NCI-H748 treated with DMSO at 0.1 percent for 48 hours (cell line): Measurements from ENCODE around the gene GABRD.

ENCODE experiments used
- DNase-seq: peaks from one replicate; lab custom pipeline; 2025; lab: John Stamatoyannopoulos, UW

The GABRD gene

DNA sequence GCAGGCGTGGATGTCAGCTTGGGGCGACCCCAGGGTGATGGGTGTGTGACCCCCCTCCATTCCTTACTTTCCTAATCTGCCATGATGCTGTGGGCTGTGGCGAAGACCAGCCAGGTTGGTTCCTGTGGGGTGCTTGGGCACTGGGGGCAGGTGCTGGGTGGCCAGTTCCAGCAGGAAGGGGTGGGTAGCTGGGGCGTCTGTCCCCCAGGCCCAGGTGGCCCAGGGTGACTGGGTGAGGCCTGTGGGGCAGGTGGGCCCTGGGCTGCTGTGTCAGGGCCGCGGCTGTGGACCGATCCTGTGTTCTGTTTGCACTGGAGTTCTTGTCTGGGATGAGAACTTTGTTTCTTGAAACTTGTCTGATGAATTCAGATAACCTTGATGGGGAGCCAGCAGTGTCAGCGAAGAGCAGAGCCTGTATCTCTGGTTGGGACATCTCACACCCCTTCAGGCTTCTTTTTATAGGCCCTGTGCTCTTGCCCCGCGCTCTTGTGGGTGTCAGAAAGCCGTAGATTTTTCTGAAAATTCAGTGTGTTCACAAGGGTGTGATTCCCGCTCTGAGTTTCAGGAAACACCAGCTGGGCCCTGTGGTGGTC lies 34.7 kb downstream of the GABRD start:
- no peak for DNase-seq

DNA sequence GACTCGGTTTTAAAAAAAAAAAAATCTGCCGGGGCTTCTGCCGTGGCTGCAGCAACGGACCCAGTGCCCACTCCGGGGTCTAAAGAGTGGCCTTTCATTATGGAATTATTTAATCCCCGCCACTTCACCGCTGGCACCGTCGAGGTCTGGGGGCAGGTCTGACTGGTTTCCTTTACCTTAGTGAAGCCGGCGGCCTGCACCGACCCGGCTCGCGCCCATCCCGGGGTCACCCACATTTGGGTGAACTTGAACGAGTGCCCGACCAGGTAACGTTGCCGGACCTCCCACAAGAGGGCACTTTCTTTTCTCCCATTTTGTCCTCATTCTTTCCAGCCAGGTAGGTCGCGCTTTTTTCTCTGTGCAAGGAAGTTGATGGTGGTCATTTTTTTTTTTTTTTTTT lies 35.4 kb downstream of the GABRD start:
- no peak for DNase-seq

DNA sequence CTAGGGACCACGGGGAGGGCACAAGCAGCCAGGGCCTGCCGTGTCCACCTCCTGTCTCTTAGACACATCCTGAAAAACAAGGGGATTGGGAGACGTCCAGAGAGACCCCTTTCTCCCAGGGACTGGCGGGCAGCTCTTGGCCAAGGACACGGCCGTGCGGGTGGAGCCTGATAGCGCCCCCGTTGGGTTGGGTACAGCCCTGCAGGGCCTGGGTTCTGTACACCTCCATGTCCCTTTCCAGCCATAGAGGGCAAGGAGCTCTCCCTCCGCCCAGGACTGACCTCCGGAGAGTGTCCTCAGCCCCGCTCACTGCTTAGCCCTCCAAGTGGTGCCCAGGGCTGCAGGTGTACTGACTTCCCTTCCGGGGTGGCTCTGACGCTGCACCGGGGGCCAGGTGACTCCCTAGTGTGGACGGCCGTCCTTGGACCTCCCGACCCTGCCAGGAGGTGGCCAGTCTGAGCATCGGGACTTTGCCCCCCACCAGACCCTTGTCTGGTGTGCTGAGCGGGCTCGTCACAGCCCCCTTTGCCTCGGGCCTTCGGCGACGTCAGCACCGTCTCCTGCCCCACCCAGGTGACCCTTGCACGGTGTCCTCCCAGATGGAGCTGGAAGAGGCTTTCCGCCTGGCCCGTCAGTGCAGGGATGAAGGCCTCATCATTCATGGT lies 36.9 kb downstream of the GABRD start:
- DNase-seq, result no peak

DNA sequence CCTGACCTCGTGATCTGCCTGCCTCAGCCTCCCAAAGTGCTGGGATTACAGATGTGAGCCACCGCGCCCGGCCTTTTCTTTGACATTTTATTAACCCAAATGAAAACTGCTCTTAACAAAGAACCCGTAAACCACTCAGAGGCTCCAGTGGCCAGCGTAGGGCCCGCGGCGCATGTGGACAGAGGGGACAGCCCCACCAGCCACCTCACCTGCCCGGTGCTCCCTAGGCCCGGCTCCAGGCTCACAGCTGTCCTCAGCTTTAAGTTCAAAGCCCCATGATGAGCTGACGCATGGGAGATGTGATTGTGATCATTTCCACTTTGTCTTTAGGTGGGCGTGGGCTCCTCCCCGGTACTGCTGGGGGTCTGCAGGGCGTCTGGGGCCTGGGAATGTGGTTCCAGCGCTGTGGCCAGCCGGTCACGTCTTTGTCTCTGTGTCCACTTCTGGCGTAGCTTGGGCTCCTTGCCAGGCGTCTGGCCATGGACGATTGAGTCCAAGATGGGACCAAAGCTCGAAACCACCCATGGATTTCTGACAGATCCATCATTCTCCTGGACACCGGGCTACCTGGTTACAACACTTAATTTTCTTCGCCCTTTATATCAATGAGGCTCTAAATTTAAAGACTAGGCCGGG lies 37.9 kb downstream of the GABRD start:
- DNase-seq, result no peak

DNA sequence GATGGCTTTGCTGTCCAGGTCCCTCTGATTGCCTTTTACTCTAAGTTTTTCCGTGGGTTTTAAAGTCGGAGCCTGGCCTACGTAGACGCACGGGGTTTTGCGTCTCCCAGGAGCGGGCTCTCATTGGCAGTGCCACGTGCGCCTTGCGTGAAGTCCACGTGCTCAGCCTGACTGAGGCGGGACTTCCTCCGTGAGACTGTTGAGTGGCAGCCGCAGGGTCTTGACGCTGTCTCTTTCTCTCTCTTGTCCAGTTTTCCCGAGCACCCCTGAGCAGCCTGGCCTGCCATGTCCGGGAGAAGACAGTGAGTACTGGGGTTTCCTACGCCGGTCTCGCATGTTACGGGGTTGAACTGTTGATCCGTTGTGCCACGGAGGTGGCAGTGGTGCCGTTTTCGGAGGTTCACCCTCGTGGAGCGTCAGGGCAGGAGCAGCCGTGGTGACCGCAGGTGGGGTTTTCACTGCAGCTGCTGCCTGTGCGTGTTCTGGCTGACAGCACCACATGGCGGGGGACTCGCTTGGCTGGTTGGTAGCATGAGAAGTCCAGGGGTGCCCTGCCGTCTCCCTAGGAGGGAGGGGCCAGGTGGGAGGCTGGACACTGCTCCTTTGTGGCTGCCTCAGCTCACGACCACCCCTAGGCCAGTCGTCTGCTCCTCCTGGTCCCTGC lies 40.3 kb downstream of the GABRD start:
- no peak for DNase-seq

DNA sequence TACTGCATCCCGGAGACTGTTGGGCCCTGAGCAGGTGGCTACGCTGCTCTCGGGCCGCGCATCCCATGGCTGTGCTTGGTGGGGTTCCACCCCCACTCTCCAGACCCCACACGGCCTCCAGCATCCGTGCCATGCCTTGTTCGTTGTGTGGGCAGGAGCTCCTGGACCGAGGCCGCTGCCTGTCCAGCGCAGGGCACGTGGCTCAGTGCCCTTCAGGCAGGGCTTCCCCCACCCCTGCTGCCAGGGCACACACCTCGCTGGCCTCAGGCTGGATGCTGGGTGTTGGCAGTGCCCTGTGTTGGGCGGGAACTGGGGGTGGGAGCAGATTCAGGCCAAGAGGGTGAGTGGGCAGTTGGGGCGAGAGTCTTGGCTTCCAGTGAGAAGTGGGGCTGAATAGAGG lies 40.9 kb downstream of the GABRD start:
- DNase-seq, result no peak

DNA sequence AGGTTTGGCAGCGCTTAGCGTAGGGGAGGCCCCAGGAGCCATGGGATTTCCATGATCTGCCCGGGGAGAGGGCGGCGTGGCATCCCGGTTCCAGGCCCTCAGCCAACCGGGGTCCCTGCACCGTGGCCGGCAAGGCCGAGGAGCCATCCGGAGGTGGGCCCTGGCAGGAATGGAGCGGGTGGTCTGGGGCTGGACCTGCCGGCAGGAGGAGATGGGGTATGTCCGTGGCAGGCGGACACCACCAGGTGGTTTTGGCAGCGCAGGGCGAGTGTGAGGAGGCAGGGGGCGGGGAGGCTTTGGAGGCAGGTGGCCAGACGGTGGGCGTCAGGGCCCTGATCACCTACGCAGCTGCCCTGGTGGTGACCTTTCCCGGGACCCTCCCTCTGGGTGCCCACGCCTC lies 41.4 kb downstream of the GABRD start:
- DNase-seq, result no peak

DNA sequence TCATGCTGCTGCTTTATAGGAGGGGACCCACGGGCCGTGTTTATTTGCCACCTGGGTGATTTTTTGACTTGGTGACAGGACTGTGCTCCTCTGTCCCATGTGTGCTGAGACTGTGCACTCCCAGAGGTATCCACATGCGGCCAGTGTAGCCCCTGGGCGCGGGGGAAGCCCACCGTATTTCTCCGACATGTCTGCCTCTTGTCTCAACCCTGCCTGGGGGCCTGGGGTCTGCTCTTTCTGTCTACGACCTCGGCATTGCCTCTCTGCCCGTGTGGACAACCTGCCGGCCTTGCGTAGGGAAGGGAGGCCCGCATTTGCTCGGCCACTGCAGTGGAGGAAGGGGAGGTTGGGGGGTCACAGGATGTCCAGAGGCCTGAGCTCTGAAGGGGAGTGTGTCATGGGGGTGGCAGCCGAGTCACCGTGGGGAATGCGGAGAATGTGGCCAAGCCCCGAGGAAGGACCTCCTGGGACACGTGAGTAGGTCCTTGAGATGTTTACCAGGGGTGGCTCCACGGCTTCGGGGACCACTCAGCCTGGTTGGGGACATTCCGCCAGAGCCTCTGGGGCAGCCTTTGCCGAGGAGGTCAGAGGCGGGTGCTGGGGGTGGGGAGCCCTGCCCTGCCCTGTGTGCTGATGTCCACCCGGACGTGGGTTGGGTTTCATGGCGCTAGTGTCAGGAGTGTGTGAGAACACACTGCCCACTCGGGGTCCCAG lies 42.1 kb downstream of the GABRD start:
- no peak for DNase-seq

DNA sequence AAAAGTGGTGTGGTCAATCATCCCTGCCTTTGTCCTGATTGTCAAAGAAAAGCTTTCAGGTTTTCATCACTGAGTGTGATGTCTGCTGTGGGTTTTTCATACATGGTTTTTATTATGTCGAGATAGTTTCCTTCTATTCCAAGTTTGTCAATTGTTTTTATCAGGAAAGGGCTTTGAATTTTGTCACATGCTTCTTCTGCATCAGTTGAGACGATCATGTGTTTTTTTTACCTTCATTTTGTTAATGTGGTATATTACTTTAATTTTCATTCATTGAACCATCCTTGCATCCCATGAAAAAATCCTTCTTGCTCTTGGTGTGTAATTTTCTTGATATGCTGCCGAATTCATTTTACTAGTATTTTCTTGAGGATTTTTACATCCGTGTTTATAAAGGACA lies 46.6 kb downstream of the GABRD start:
- DNase-seq, result no peak

DNA sequence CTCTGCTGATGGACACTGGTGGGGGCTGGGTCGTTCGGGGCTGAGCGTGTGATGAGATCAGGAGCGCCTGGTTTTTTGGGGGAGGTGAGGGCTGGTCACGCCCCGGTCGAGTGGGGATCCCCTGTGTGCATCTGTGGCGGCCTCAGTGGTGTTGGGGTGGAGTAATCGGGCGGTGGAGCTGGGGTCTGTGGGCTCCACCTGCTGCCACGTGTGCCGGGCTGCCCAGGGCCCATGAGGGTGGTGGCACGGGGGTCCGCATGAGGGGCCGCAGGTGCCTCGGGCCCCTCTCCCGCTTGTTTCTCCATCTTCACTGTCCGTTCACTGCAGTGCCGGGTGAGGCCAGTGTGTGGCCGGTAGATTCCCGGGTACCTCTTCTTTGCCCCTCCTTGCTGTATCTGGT lies 48.2 kb downstream of the GABRD start:
- DNase-seq, result no peak

DNA sequence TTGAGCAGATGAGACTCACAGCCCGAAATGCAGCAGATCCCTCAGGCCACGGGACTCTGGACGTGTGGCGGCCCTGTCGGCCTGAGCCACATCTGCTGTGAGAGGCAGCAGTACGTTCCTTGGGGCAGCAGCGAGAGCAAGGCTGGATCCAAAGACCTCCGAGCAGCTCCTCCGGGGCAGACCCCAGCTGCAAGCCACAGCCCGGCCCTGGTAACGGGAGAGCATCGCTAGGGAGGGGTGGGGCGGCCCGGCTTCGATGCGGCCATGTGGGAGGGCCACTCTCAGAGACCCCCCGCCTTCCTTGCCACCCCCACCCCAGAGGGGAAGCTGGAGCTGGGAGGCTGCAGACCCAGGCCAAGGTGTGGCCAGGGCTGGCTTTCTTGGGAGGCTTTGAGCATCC lies 48.8 kb downstream of the GABRD start:
- no peak for DNase-seq

DNA sequence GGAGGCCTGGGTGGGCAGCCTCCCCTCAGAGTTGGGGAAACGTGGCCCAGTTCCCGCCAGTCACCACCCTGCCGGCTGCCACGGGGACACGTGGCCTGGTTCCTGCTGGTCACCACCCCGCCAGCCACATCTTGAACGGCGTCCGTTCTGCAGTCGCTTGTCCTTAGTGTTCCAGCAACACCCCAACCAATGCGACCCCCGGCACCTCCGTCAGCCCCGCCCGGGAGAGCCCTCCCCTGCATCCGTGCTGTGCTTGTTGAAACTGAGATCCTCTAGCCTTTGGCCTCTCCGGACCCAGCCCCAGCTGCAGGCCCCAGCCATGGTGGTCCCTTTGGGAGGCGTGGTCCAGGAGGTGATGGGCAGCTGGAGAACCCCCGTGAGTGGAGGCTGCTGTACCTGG lies 49.8 kb downstream of the GABRD start:
- DNase-seq, result no peak

DNA sequence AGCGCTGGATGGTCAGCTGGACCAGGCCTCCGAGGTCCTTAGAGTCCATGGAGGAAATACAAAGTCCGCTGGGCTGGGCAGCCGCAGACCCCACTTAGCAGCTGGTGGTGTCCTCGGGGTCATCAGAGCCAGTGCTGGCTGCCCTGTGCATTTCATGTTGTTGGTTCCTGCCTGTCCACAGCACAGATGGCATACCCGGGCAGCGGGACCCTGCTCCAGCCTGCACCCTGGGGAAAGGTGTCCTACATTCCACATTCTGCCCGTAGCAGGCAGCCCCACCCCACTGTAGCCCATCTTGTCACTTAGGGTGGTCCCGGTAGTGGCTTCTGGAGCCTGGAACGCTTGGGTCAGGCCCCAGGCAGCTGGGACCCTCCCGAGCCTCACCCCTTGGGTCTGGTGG lies 50.9 kb downstream of the GABRD start:
- no peak for DNase-seq

DNA sequence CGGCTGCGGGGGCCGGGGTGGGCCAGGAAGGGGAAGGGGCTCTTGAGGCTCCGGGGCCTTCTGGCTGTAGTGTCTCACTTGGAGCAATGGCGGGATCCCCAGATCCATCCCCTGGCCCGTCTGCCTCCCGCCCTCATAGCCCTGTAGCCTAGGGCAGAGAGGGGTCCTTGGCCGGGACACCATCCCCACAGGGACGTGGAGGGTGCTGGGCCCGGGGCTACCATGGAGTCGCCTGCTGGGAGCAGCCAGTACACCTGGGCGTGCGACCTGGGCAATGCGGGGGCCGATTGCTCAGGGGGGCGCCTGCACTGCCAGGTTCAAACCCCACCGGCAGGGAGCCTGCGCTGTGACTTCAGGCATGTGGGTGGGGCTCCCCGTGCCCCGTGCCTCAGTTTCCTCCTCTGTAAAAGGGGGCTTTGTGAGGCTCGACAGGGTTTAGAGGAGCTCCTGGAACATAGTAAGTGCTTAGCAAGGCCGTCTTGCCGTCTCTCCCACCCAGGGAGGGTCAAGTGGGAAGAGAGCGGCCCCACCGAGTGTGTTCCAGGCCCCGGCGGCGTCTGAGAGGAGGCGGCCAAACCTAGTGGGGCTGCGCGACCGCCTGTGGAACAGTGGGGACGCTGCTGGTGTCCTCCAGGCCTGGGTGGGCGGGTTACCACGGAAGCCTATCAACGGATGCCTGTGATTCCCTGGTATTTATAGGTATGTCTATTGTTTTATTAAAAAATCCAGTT lies 51.8 kb downstream of the GABRD start:
- no peak for DNase-seq

DNA sequence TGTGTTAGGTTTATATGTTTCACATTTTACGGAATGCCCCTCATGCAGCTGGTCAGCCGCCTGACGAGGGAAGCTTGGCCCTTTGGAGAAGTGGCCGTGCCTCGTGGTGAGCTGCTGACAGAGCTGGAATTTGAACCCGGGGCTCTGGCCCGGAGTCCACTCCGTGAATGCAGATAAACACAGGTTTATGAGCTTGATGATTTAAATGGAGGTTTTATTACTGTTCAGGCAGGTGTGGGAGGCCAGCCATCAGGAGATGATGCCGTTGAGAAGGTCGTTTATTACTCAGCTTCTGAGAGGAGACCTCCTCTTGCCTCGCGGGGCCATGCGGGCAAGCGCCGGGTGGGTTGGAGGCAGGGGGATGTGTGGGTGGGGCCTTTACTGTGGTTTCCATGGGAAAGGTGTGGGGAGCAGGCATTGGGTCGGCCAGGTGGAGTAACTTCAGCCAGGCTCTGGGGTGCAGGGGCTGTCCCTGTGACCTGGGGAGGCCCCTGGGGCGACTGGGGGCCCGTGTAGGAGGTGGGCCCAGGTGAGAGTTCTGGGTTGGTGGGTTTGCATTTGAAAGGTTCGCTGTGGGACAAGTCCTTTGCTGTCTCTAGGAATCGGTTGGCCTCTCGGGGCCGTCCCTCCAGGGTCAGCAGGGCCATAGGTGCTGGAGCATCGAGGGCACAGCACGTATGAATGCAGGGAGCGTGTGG lies 53.1 kb downstream of the GABRD start:
- no peak for DNase-seq

DNA sequence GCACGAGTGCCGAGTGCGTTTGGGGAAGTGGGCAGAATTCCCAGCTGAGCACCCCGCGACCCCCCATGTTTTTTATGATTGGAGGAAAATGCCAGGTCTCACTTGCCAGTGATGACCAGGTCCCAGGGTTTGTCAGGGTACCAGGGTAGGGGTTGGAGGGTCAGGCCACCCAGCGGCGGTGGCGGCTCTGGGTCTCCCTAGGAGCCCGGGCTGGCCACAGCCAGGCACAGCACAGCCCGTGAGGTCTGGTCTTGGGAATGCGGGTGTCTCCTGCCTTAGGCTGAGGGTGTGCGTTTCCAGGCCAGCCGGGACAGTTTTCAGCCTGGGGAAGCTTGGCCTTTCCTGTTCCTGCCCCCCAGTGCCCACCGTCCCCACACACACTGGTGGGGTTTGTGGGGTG lies 53.7 kb downstream of the GABRD start:
- no peak for DNase-seq

DNA sequence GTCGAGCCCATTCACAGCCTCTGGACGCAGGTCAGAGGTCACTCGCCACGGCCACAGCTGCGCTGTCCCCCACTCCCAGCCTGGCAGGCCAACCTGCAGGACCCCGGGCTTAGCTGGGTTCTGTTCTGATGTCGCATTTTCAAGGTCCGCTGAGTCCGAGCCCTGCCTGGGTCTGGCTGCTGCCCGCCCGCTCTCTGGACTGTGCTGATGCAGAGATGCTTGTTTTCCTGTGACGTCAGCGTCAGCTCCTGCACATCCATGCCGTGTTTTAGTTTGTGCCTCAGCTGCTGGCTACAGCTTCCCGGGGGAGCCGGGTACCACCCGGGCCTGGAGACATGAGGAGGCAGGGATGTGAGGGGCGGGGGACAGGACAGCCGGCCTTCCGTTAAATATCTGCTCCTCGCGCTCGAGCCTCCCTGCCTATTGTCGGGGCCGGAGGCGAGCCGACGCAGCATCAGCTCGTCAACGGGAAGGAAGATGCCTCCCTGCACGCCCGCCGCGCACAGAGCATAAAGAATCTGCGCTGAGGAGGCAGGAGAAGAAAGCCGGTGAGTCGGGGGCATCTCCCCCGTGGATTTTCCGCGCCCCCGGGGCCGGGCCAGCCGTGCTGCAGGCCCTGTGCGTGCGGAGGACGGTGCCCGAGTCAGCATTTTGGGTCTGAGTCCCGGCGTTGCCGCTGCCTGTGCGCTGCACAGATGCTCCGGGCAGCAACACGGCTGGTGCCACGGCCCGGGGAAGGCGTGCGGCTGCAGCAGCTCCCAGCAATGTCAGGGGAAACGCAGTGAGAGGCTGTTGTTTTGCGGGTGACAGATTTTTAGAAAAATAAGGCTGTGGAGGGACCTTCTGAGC lies 54.5 kb downstream of the GABRD start:
- DNase-seq, result no peak

DNA sequence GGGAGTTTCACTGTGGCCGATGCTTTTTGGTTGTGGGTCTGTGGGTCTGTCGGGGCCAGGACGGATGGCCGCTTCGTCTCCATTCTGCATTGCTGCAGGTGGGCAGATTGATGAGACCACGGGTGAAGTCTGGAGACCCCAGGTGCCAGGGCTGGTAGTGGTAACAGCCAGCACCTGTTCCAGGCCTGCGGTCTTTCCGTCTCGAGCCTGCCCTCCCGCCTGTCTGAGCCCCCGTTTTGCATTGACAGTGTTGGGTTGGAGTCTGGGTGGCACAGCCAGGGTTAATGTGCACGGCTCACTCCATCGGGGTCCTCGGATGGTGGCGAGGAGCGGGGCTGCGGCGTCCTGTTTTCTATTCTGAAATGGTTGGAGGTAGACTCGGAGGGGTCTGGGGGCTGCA lies 55.3 kb downstream of the GABRD start:
- no peak for DNase-seq

DNA sequence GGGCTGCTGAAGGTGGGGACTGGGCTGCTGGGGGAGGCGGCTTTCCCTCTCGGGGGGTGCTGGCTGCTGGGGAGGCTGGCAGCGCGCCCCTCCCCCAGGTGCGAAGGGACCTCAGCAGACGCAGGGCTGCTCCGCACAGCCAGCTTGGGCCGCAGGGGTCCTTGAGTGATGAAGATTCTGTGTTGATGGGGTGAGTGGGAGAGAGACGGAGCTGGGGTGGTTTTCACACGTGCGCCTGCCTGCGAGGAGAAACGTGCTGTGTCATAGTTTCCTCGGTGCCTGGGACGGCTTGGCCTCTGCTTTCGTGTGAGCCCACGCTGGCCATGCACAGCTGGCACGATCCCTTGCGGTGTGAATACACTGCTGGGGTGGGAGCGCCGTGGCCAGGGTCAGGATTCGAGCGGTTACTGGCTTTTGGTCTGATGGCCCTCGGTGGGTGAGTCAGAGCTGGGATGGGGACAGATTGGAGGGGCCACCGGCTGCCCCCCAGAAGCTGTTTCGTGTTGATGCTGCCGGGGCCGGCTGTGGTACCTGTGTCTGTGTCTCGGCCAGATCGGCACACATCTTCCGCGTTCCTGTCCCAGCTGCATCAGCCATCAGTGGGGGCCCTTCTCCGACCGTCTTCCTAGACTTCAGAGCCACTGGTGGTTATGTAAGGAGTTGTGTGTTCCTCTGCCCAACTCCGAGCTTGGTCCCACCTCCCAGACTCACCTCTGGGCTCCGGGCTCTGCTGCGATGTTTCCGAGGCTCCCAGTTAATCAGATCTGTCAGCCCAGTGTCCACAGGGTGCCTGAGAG lies 56.0 kb downstream of the GABRD start:
- DNase-seq, result no peak

DNA sequence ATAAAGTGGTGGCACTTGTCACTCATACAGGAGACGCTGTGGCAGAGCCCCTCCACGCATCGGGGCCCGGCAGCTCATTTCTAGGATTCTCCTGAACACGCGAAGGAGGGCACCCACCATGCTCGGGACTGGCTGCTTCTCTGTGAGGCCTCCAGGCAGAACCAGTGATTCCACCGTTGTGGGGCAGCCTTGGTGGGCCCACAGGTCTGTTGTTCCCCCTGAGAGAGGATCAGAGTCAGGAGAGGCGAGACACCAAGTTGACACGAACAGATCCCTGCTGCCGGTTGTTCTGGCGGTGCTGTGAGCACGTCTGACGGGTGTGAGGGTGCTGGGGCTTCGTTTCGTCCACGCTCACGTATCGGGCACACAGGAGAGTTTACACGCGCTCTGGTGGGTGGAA lies 57.7 kb downstream of the GABRD start:
- DNase-seq, result no peak
